T1000 (cell line): ENCODE results near the gene UBAP1L.
"Not testable (repeated sequence)": the region's sequence is repeated elsewhere in the genome, so short reads cannot be mapped to it uniquely, and the experiment has no call there.

ENCODE experiments used
- DNase-seq: peaks from one replicate; lab custom pipeline; 2025; ENCODE audit warnings: mixed read lengths; lab: John Stamatoyannopoulos, UW

Gene UBAP1L

DNA sequence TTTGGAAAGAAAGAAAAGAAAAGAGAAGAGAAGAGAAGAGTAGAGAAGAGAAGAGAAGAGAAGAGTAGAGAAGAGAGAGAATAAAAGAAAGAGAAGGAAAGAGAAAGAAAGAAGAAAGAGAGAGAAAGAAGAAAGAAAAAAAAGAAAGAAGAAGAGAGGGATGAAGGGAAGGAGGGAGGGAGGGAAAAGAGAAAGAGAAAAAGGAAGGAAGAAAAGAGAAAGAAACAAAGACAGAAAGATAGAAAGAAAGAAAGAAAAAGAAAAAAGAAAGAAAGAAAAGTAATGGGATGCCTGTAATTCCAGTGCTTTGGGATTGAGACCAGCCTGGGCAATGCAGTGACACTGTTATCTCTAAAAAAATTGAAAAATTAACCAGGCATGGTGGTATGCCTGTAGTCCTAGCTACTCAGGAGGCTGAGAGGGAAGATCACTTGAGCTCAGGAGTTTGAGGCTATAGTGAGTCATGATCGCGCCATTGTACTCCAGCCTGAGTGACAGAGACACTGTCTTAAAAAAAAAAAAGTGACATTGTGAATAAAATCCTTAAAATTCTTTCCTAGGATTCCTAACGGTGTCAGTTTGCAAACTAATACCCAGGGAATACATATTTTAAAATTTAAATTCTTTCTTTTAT is 48.9 kb downstream of the UBAP1L start:
- no peak for DNase-seq

- no peak for DNase-seq
Measured at GRCh38 chr15:65062726-65063125, 52.3 kb downstream of the UBAP1L start.

DNA sequence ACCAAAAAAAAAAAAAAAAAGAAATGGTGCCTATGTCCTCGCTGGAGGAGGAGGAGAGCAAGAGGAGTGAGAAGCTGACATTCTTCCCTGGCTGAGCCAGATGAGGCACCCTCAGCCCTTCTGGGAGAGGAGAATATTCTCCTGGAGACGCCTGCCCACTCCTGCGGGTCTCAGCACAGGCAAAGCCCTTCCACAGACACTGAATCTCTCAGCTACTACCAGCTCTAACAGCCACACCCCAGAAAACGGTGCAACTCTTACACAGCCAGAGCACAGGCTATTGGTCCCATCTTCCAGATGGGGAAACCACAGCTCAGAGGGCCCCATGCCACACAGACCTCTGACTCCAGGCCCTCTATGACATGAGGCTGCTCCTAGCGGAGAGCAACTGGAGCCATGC is 52.9 kb downstream of the UBAP1L start:
- no peak for DNase-seq

GRCh38 chr15:65060641-65061397 is 54.2 kb downstream of the UBAP1L start:
- no peak for DNase-seq

DNA sequence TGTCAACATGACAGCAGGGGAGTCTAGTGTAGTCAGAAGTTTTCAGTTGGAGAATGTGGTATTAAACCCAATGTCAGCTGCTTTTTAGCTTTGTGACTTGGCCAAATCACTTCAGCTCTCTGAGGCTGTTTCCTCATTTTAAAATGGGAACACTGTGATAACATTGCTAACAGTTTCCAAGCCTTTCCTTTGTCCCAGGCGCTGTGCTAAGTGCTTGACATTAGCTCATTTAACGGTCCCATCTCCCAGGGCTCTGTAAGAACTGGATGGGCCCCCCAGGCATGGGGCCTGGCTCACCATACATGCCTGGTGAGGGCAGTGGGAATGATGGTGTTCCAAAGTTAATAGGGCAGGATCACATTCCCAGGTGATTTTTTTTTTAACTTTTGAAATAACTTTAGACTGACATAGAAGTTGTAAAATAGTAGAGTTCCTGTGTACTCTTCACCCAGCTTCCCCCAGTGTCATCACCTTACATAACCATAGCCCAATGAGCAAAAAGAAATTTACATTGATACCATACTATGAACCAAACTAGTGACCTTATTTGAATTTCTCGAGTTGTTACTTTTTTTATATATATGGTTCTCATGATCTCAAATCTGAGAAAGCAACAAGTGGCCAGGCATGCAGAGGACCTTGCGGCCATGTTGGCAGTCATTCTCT is 54.9 kb downstream of the UBAP1L start:
- no peak for DNase-seq

- DNase-seq, result no peak
Measured at GRCh38 chr15:65059369-65059750, 55.6 kb downstream of the UBAP1L start.

DNA sequence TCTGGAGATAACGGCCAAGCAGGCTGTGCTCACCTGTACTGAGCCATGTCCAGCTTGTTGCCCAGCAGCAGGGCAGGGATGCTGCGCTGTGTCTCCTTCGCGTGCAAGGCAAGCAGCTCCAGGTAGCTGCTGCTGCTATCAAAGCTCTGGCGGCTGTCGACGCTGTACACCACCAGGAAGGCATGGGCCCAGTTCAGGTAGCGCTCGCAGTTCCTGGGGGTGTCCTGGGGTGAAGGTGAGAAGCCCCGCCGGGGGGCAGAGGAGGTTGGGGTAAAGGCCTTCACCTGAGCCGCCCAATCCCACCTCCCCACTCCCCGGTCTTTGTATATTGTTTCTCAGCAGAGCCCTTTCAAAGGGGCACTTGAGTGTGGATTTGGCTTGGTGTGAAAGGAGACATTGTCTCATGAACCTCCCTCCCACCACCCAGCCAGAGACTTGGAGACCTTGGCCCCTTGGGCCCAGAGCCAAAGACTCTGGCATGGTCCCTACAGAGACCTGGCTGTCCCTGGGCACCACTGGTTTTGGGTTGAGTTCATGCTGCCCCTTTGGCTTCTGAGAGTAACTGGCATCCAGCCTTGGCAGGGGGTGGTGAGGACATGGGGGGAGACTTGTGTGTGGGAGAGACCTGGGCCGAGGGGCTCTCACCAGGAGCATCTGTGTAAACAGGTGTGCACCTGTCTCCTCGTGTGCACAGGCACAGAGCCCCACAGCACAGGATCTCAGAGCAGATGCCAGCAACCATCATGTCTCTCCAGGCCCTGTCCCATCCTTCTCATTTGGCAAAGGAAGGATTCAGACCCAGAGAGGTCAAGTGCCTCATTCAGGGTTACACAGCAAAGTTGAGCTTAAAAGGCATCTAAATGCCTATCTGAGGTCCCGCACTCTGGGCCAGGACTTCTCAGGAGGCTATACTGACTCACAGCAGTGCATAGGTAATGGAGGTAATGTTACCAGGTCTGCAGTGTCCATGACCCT is 56.3 kb downstream of the UBAP1L start:
- no peak for DNase-seq

DNA sequence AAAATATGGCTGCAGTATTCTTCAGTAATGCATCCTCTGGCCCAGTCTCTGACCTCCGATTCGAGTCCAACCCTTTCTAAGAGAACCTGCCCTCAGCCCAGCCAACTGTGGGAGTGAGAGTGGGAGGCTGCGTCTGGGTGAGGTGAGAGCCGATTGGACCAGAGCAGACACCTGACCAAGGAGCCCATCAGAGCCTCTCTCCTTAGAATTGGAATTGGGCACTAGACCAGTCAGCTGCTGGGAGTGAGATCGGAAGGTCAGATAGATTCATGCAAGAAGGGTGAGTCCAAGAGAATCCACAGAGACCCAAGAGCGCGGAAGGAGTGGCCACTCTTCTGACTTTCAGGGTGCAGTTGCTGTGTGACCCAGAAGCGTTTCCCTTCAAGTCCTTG is 57.5 kb downstream of the UBAP1L start:
- no peak for DNase-seq

DNA sequence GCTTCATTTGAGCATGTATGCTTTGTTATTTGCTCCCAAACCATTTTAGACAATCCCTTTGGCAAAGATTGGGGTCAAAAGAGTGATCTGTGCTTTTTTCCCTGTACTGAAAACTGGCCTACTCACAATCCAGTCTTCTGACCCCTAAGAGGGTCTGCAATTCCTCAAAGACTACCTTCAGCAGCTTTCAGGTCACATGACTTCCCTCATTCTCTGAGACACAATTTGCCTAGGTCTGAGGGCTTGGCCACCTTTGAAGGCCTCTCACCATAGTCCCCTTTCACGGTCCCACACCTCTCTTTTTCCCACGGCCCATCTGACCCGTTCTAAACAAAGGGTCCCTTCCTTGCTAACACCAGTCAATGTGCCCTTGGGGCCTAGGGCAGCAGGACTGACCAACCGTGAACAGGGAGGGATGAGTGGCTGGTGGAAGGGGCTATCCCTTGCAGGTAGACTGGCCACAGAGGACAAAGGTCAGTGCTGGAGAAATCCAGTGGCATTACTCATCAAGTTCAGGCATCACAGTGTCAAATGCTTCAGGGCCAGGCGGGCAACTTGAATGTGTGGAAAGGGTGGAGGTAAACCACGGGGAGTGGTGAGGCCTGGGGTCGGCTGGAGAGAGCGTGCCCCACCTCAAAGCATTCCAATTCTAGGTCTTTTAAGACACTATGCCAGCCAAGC is 58.0 kb downstream of the UBAP1L start:
- DNase-seq, result no peak

- DNase-seq, result no peak
Measured at GRCh38 chr15:65056106-65056505, 58.9 kb downstream of the UBAP1L start.

DNA sequence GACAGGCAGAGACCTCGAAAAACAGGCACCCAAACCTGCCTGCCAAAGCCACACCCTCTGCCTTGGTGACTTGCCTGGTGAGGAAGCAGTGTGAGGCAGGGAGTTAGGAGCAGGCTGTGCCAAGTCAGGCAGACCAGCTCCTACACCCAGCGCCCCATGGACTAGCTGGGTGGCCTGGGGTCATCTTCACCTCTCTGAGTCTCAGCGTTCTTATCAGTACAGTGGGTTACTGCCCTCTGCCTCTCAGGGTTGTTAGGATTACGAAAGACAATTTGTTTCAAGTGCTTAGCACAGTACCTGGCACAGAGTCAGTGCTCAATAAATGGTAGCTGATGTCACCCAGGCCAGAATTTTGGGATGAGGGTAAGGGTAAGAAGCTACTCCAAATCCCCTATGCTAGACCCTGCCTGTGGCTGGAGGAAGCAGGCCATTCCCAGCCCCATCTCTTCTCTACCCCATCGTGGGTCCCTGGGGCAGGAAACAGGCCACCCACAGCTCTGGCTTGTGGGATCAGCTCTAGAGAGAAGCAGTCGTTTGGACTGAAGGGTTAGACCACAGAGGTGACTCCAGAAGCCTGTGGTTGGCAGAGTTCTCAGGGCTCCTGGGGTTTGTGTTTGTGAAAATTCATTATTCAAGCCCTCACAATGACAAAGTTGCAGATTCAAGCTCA is 59.7 kb downstream of the UBAP1L start:
- DNase-seq, result no peak

DNA sequence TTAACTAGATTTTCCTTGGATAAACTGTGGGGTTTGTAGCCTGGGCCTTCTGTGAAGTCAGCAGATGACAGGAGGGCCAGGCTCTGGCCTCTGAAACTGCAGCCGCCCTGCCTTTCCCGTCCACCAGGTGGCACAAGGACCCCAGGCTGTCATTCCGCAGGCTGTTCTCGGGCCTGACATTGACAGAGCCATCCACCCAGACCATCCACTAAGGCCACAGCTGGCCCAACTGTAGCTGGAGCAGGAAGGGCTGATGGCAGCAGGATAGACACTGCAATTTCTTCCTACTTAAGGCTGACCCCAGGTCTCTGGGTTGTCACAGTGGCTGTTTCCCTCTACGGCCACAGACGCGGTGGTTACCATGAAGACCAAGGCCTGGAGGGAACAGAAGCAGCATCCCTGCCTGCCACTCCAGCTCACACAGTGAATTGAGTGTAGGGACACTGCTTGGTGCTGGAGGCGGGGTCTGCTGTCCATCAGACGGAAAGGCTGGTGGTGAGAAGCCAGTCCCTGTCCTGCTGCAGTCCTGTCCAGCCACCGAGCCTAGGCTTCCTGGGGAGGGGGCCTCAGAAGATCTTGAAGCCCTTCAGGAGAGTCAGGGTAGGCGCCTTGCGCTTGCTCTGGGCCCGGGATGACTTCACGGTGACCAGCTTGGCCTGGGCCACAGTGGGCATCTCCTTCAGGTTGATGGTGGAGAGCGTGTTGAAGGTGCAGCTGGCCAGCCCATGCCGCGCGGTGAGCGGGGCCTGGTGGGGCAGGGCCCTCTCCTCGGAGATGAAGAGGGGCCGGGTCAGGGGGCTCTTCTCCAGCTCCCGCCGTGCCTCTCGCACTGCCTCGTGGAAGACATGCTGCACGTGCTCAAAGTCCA is 60.4 kb downstream of the UBAP1L start:
- peak; percentile 16 for DNase-seq

- no peak for DNase-seq
Measured at GRCh38 chr15:65052956-65053355, 62.0 kb downstream of the UBAP1L start.

DNA sequence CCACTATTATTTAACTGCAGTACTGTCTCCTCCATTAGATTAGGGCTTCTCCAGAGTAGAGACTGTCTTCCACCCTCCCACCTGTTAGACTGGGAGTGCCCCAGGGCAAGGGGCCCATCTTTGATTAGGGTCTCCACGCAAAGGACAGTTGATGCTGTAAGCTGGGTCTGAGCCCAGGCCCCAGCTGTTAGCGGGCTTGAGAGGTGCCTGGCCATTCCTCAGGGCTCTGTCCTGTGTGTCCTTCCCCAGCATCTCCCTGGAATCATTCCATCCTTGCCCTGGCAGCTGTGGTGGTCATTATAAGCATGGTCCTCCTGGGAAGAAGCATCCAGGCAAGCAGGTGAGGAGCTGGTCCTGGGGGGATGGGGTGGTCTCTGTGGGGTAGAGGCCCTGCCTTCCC is 63.7 kb downstream of the UBAP1L start:
- no peak for DNase-seq

DNA sequence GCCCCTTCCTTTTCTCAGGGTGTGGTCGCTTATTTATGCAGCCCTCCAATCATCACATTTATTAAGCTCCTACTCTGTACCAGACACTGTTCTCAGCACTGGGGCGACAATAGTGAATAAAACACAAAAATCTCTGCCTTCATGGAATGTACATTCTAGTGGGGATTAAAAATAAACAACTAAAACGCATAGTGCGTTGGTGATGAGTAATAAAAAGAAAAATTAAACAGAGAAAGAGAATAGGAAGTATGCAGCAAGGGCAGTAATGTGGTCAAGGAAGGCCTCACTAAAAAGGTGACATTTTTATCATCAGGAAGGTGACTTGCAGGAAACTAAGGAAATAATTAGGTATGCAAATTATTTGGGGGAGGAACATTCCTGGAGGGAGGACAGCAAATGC is 64.7 kb downstream of the UBAP1L start:
- no peak for DNase-seq

- peak; percentile 82 for DNase-seq
Measured at GRCh38 chr15:65049418-65049840, 65.6 kb downstream of the UBAP1L start.

GRCh38 chr15:65048241-65048640 is 66.8 kb downstream of the UBAP1L start:
- DNase-seq, result no peak

DNA sequence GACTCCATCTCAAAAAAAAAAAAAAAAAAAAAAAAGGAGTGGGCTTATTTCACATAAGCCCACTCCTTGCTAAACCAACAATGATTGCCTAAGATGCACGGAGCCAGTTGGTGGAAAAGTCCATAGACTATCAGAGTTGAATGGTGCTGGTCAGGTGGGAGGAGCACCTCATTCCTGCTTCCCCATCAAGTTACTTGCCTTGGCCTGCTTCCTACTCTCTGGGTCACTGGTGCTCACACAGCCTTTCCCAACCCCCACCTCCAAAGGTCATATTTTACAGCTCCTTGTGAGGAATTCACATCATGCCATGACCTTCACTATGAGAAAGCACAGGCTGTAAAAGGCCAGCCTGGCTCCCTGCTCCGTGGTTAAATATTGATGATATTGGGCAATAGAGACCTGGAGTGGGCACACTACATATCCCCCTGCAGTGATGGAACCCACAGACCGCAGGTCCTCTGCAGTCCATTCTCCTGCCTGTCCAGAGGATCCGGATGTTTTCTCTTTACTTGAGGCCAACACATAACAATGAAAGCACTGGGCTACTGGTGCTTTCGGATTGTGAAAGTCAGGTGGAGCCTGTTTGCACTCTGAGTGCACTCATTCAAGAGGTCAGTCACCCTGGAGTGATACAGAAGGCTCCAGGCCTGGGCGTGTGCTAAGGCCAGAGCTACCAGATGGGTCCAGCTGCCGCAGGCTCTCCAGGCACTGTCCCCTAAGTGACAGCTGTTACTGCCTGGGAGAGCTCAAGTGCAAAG is 70.1 kb downstream of the UBAP1L start, which contains the start of gene SLC51B:
TSS of gene SLC51B (plus strand) at position 664 of the 758 bp plus-strand sequence. CDS start 4,618 bp downstream, outside the sequence.
- no peak for DNase-seq

DNA sequence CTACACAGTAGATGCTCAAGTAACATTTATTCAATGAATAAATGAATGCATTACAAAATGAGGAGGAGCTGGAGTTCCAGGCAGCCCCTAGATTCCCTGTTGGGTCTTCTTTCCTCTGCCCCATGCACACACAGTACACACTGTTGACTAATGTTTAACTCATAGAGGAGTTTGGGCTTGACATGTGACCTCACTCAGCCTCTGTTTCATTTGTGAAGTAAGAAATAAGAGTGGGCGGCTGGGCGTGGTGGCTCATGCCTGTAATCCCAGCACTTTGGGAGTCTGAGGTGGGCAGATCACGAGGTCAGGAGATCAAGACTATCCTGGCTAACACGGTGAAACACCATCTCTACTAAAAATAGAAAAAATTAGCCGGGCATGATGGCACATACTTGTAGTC is 70.8 kb downstream of the UBAP1L start:
- DNase-seq, result not testable (repeated sequence)
